Vagina (tissue), 2 donors: Measurements from ENCODE around the gene ITGAE.

Source experiments
- CTCF ChIP-seq, 3 experiments: fragments of 450-650 bp in 2 of 3; fragments of 200-600 bp in 1 of 3; sonication (generic) in 1 of 3; IDR thresholded peaks; one replicate each; pipeline ENCODE4 v1.5.1; 2017 to 2019; ENCODE audit warnings: antibody characterized with exemption in 3 of 3, mild to moderate bottlenecking in 2 of 3, moderate library complexity in 2 of 3
- POLR2AphosphoS5 ChIP-seq, 2 donors: sonication (generic); formaldehyde crosslinking; IDR thresholded peaks; one replicate each; pipeline ENCODE4 v1.9.0; 2017; ENCODE audit warnings: antibody characterized with exemption in 2 of 2, mild to moderate bottlenecking in 2 of 2, low read depth in 1 of 2; ENCODE audit not compliant: insufficient read depth in 1 of 2

DNA sequence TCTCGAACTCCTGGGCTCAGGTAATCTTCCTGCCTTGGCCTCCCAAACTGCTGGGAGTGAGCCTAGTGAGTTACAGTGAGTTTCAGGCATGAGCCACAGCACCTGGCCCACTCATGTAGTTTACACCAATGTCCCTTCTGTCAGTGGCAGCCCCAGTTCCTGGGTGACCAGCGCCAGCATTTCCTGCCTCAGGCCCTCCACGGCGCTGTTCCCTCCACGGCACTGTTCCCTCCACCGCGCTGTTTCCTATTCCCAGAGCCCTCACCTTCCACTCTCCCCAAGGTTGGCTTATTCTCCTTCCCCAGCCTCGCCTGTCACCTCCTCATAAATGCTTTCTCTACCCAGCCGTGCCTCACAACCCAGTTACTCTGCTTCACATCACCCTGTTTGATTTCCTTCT lies 32.6 kb downstream of the ITGAE start:
- TF ChIP-seq CTCF (IDR thresholded peaks at IDR 0.05) (no peak), POLR2AphosphoS5 (IDR thresholded peaks at IDR 0.05; ENCODE audit: insufficient read depth in 1 of 2, low read depth in 1 of 2) (no peak)
